Measurements from ENCODE around the gene RPL7L1.
"Not testable (repeated sequence)": the region's sequence is repeated elsewhere in the genome, so short reads cannot be mapped to it uniquely, and the experiment has no call there.

RPL7L1 gene

GRCh38 chr6:42873313-42873712 is 6.1 kb upstream of the RPL7L1 start:
- no peak for TF ChIP-seq CTCF (IDR thresholded peaks at IDR 0.05; ENCODE audit: low read length, missing control alignments)
- no peak for DNase-seq (ENCODE audit: low read depth)
- H3K4me3 ChIP-seq (replicated peaks; ENCODE audit: low read depth, low read length): no peak overlapping the region

- no peak for DNase-seq (ENCODE audit: low read depth)
- H3K4me3 ChIP-seq (replicated peaks; ENCODE audit: low read depth, low read length): no peak overlapping the region
- no peak for TF ChIP-seq CTCF (IDR thresholded peaks at IDR 0.05; ENCODE audit: low read length, missing control alignments)
Measured at GRCh38 chr6:42877695-42878094, 1.7 kb upstream of the RPL7L1 start.

- not testable (repeated sequence) for DNase-seq (ENCODE audit: low read depth)
- peak overlapping the region; percentile 98 for H3K4me3 ChIP-seq (replicated peaks; ENCODE audit: low read depth, low read length)
Measured at GRCh38 chr6:42880240-42880817, 913 bp downstream of the RPL7L1 start.

GRCh38 chr6:42880871-42881270 is 1.5 kb downstream of the RPL7L1 start:
- not testable (repeated sequence) for DNase-seq (ENCODE audit: low read depth)
- H3K4me3 ChIP-seq (replicated peaks; ENCODE audit: low read depth, low read length): peak overlapping the region; percentile 98

GRCh38 chr6:42885702-42886101 is 6.3 kb downstream of the RPL7L1 start:
- no peak for DNase-seq (ENCODE audit: low read depth)
- H3K4me3 ChIP-seq (replicated peaks; ENCODE audit: low read depth, low read length): no peak overlapping the region
- TF ChIP-seq CTCF (IDR thresholded peaks at IDR 0.05; ENCODE audit: low read length, missing control alignments): no peak

GRCh38 chr6:42888201-42888600 is 8.8 kb downstream of the RPL7L1 start:
- not testable (repeated sequence) for DNase-seq (ENCODE audit: low read depth); H3K4me3 ChIP-seq (replicated peaks; ENCODE audit: low read depth, low read length)

GRCh38 chr6:42889815-42890214 is 10.4 kb downstream of the RPL7L1 start:
- no peak for TF ChIP-seq CTCF (IDR thresholded peaks at IDR 0.05; ENCODE audit: low read length, missing control alignments)
- H3K4me3 ChIP-seq (replicated peaks; ENCODE audit: low read depth, low read length): peak overlapping the region; percentile 94
- DNase-seq (ENCODE audit: low read depth): no peak

GRCh38 chr6:42890311-42891198 is 11.1 kb downstream of the RPL7L1 start:
- peak; percentile 98 for DNase-seq (ENCODE audit: low read depth)

More at GRCh38 chr6:42890311-42891198, 11.1 kb downstream of the RPL7L1 start:
- no peak for TF ChIP-seq CTCF (IDR thresholded peaks at IDR 0.05; ENCODE audit: low read length, missing control alignments)
- H3K4me3 ChIP-seq (replicated peaks; ENCODE audit: low read depth, low read length): peak overlapping the region; percentile 94

All from fibroblast of pulmonary artery (primary cell).